GM13976 (cell line): ENCODE results near the gene MARCO.
"Not testable (repeated sequence)": the region's sequence is repeated elsewhere in the genome, so short reads cannot be mapped to it uniquely, and the experiment has no call there.

Experiments
- DNase-seq: peaks from one replicate; pipeline ENCODE4 v3.0.0; 2012; ENCODE audit warnings: low spot score
- CTCF ChIP-seq: IDR thresholded peaks from 2 replicates; pipeline ENCODE4 v1.5.1; 2012; ENCODE audit warnings: borderline replicate concordance, mild to moderate bottlenecking; ENCODE audit not compliant: insufficient read depth; ENCODE audit errors: extremely low read depth, missing control alignments, control extremely low read depth
- in situ Hi-C: fragments of 300-500 bp; cut with MboI; formaldehyde crosslinking; loops from one replicate; pipeline ENCODE4 v1.12.0; 2022; ENCODE audit warnings: low sequenced_read_pairs, mixed read lengths, inconsistent platforms; ENCODE audit not compliant: unreplicated experiment

MARCO gene

GRCh38 chr2:118994172-118994700 lies 52.2 kb downstream of the MARCO start:
- DNase-seq = no peak
- no peak for TF ChIP-seq CTCF
- in situ Hi-C loops = no loop called here

GRCh38 chr2:118994778-118995177 lies 52.8 kb downstream of the MARCO start:
- in situ Hi-C loops = no loop called here
- no peak for TF ChIP-seq CTCF

GRCh38 chr2:119003856-119004255 lies 61.9 kb downstream of the MARCO start:
- in situ Hi-C loops, DNase-seq: not testable (repeated sequence)

More at GRCh38 chr2:118994778-118995177, 52.8 kb downstream of the MARCO start:
- no peak for DNase-seq

GRCh38 chr2:119004602-119005001 lies 62.6 kb downstream of the MARCO start:
- TF ChIP-seq CTCF = no peak
- no peak for DNase-seq
- in situ Hi-C loops = no loop called here

- no peak for TF ChIP-seq CTCF
- no peak for DNase-seq
- in situ Hi-C loops = no loop called here
Measured at GRCh38 chr2:119005051-119005450, 63.1 kb downstream of the MARCO start.

GRCh38 chr2:119005555-119005954 lies 63.6 kb downstream of the MARCO start:
- in situ Hi-C loops = no loop called here
- no peak for TF ChIP-seq CTCF
- DNase-seq = no peak

GRCh38 chr2:119006441-119006840 lies 64.4 kb downstream of the MARCO start:
- DNase-seq = no peak
- no peak for TF ChIP-seq CTCF
- in situ Hi-C loops = no loop called here
